ENCODE measurements around the gene DNAI2.

- TF ChIP-seq, protein P1, sequence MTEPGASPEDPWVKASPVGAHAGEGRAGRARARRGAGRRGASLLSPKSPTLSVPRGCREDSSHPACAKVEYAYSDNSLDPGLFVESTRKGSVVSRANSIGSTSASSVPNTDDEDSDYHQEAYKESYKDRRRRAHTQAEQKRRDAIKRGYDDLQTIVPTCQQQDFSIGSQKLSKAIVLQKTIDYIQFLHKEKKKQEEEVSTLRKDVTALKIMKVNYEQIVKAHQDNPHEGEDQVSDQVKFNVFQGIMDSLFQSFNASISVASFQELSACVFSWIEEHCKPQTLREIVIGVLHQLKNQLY (CRISPR knock-in tag; conservative IDR thresholded peaks at IDR 0.05): no peak
- TF ChIP-seq, protein P2, sequence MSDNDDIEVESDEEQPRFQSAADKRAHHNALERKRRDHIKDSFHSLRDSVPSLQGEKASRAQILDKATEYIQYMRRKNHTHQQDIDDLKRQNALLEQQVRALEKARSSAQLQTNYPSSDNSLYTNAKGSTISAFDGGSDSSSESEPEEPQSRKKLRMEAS (CRISPR knock-in tag; IDR thresholded peaks at IDR 0.05): no peak
- TF ChIP-seq, protein P3, sequence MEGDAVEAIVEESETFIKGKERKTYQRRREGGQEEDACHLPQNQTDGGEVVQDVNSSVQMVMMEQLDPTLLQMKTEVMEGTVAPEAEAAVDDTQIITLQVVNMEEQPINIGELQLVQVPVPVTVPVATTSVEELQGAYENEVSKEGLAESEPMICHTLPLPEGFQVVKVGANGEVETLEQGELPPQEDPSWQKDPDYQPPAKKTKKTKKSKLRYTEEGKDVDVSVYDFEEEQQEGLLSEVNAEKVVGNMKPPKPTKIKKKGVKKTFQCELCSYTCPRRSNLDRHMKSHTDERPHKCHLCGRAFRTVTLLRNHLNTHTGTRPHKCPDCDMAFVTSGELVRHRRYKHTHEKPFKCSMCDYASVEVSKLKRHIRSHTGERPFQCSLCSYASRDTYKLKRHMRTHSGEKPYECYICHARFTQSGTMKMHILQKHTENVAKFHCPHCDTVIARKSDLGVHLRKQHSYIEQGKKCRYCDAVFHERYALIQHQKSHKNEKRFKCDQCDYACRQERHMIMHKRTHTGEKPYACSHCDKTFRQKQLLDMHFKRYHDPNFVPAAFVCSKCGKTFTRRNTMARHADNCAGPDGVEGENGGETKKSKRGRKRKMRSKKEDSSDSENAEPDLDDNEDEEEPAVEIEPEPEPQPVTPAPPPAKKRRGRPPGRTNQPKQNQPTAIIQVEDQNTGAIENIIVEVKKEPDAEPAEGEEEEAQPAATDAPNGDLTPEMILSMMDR (IDR thresholded peaks at IDR 0.05 in 2 of 3, conservative IDR thresholded peaks at IDR 0.05 in 1 of 3; ENCODE audit: insufficient read depth in 2 of 3, low read depth in 1 of 3, low read length in 3 of 3): no peak
- TF ChIP-seq, protein P4, sequence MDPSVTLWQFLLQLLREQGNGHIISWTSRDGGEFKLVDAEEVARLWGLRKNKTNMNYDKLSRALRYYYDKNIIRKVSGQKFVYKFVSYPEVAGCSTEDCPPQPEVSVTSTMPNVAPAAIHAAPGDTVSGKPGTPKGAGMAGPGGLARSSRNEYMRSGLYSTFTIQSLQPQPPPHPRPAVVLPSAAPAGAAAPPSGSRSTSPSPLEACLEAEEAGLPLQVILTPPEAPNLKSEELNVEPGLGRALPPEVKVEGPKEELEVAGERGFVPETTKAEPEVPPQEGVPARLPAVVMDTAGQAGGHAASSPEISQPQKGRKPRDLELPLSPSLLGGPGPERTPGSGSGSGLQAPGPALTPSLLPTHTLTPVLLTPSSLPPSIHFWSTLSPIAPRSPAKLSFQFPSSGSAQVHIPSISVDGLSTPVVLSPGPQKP (CRISPR knock-in tag; IDR thresholded peaks at IDR 0.05): no peak
- TF ChIP-seq MYBL2 (IDR thresholded peaks at IDR 0.05; ENCODE audit: low read depth) (no peak), MYBL2 (CRISPR knock-in tag; IDR thresholded peaks at IDR 0.05; ENCODE audit: borderline replicate concordance) (no peak)
Observed at GRCh38 chr17:74357466-74357809, 83.4 kb downstream of the DNAI2 start.

Data from K562 (cell line).